ENCODE results near the gene OST4. TPM values are rescaled to one million over a fixed set of nuclear protein-coding genes. Genes with fewer than 3 reads are reported as not detected.

OST4 gene
- total and polyA plus RNA-seq, 10 of the 15 experiments (the other 5 are each of a cell fraction or from before 2014, with no cell fraction given): 270 to 1,543 (median 523) TPM

- no peaks in the 10 kb centered on the region for H3K79me2 ChIP-seq (ENCODE audit: control insufficient read depth, insufficient read depth, low read length)
- H2AFZ ChIP-seq (ENCODE audit: control insufficient read depth, low read depth, low read length): peak overlapping the region; percentile 88
- no peaks in the 10 kb centered on the region for H3K36me3 ChIP-seq (ENCODE audit: control insufficient read depth in 2 of 2, insufficient read depth in 2 of 2, low read length in 1 of 2)
- H3K9me3 ChIP-seq (replicated peaks; ENCODE audit: control insufficient read depth, insufficient read depth, low read length): no peaks in the 10 kb centered on the region
- peak overlapping the region; percentile 77 for H3K9ac ChIP-seq (ENCODE audit: control insufficient read depth, insufficient read depth, low read length)
- peaks cover 19% of the 10 kb centered on the region for H3K4me1 ChIP-seq (ENCODE audit: control insufficient read depth, insufficient read depth, low read length)
- CTCF ChIA-PET: interaction anchor here (0.5 to 8.6 kb wide), 16 partner anchors 11 to 195 kb away, joined by 3 to 85 read pairs (median 5); partner anchors contain the start of genes AGBL5, MAPRE3, OST4 and PRR30
- intact Hi-C loops (cut with micrococcal nuclease; ENCODE audit: unreplicated experiment) (loop anchor here (1.0 kb wide), 2 partner anchors 36 to 125 kb away; no protein-coding TSS in a partner anchor), in situ Hi-C loops (cut with MboI) (loop anchor here (10.0 kb wide), 1 partner anchor 121 kb away; no protein-coding TSS in a partner anchor)
- FAIRE-seq (peak; percentile 95), ATAC-seq (peak; percentile 92), DNase-seq (ENCODE audit: low read depth, low spot score) (peak; percentile 73)
- no peaks in the 10 kb centered on the region for H4K20me1 ChIP-seq (ENCODE audit: control insufficient read depth, insufficient read depth)
- H3K4me3 ChIP-seq: peak overlapping the region; percentile 85
- RAD21 ChIA-PET (ENCODE audit: unreplicated experiment): interaction anchor here (0.5 to 2.5 kb wide), 13 partner anchors 12 to 194 kb away, joined by 3 to 14 read pairs (median 4); partner anchors contain the start of genes AGBL5, MAPRE3 and OST4
- WGBS (ENCODE audit: insufficient coverage, insufficient replicate concordance, low lambda C conversion rate, missing lambda C conversion rate): under 1% methylated on average over 40 of the region's 81 CpGs
- peak overlapping the region; percentile 99 for H3K4me2 ChIP-seq (ENCODE audit: control insufficient read depth, insufficient read depth)
- SMC1A ChIA-PET (ENCODE audit: uncharacterized antibody, unreplicated experiment): interaction anchor here (2.1 kb wide), 1 partner anchor 35 kb away, joined by 7 read pairs; the partner anchor contains the start of gene AGBL5
- no peaks in the 10 kb centered on the region for H3K27me3 ChIP-seq (replicated peaks in 1 of 2; ENCODE audit: control insufficient read depth in 2 of 2, insufficient read depth in 2 of 2, low read length in 1 of 2)
- BruUV-seq (replicated peaks): TSS peak; percentile 84
- POLR2A ChIA-PET: interaction anchor here (1.1 to 3.4 kb wide), 3 partner anchors 15 to 124 kb away, joined by 3 to 12 read pairs (median 3); partner anchors contain the start of genes AGBL5 and OST4
- H3K27ac ChIP-seq (ENCODE audit: control insufficient read depth, insufficient read depth): peak overlapping the region; percentile 67
- TF ChIP-seq NFYA (IDR thresholded peaks at IDR 0.05; ENCODE audit: borderline replicate concordance, low read depth, low read length) (no peak), SUPT20H (IDR thresholded peaks at IDR 0.05; ENCODE audit: borderline replicate concordance, control insufficient read depth, low read depth, low read length) (no peak), BACH1 (IDR thresholded peaks at IDR 0.05; ENCODE audit: borderline replicate concordance) (peak; percentile 94), ZNF274 (IDR thresholded peaks at IDR 0.05; ENCODE audit: insufficient read depth, insufficient read length) (no peak), ZBTB11 (CRISPR knock-in tag; IDR thresholded peaks at IDR 0.05) (no peak), HDGF (IDR thresholded peaks at IDR 0.05) (no peak), TCF3 (IDR thresholded peaks at IDR 0.05; ENCODE audit: borderline replicate concordance, insufficient read depth, low read depth, low read length) (no peak), SP1 (IDR thresholded peaks at IDR 0.05; ENCODE audit: low read depth, low read length) (peak; percentile 65), CHD4 (IDR thresholded peaks at IDR 0.05) (no peak), LARP7 (IDR thresholded peaks at IDR 0.05) (no peak; the same call in 1 of the 2 replicates), MTA2 (IDR thresholded peaks at IDR 0.05; ENCODE audit: low read depth) (no peak), SREBF1 (IDR thresholded peaks at IDR 0.05; ENCODE audit: low read length) (no peak), SUZ12 (IDR thresholded peaks at IDR 0.05; ENCODE audit: unreplicated experiment) (no peak), E2F4 (IDR thresholded peaks at IDR 0.05; ENCODE audit: low read depth, low read length) (peak; percentile 85), USF1 (IDR thresholded peaks at IDR 0.05; ENCODE audit: borderline replicate concordance, extremely low read length, insufficient read depth, low read depth, low read length) (peak; percentile 85), BRCA1 (IDR thresholded peaks at IDR 0.05; ENCODE audit: low read depth, low read length) (no peak), NFXL1 (IDR thresholded peaks at IDR 0.05; ENCODE audit: borderline replicate concordance) (no peak), BHLHE40 (IDR thresholded peaks at IDR 0.05; ENCODE audit: borderline replicate concordance in 1 of 2, low read depth in 2 of 2, low read length in 1 of 2) (peak; percentile 98 to 100), CREB1 (IDR thresholded peaks at IDR 0.05; ENCODE audit: low read depth) (peak; percentile 84)
These were observed 14.8 kb upstream of the OST4 start for GRCh38 chr2:27086090-27086723.
